PC-3 (cell line): ENCODE results near the gene SPR. TPM values are rescaled to one million over a fixed set of nuclear protein-coding genes. Genes with fewer than 3 reads are reported as not detected.

Experiments
- ATAC-seq: fragments of 200-7000 bp; cut with Tn5 transposase; 2 replicates; pipeline ENCODE4 v1.9.1; 2020; ENCODE audit warnings: mild to moderate bottlenecking, moderate library complexity
- BruUV-seq: library from RNA; stranded (reverse); fragments of 400-500 nt; replicated peaks from 2 replicates; lab custom pipeline; 2021; lab: Mats Ljungman, UMichigan
- CTCF ChIA-PET: fragments of 300-600 bp; sonication (Branson Sonifier 250); formaldehyde crosslinking; loops from one replicate; lab custom pipeline; 2022; ENCODE audit warnings: antibody characterized with exemption; lab: Charles Lee
- POLR2A ChIA-PET: fragments of 300-600 bp; sonication (Branson Sonifier 250); formaldehyde crosslinking; loops from one replicate; lab custom pipeline; 2022; ENCODE audit warnings: antibody characterized with exemption; ENCODE audit not compliant: unreplicated experiment; lab: Charles Lee
- DNase-seq: peaks from one replicate; pipeline ENCODE4 v3.0.0-alpha.2; 2015
- H2AFZ ChIP-seq: fragments of 300-600 bp; sonication (generic); 2 replicates; pipeline ENCODE4 v1.6.0; 2016; ENCODE audit warnings: antibody characterized with exemption, low read length
- H3F3A ChIP-seq: fragments of 300-600 bp; sonication (generic); one replicate; pipeline ENCODE4 v1.6.0; 2017; ENCODE audit warnings: antibody characterized with exemption, low read length, control low read depth, mild to moderate bottlenecking; ENCODE audit not compliant: unreplicated experiment
- H3K27ac ChIP-seq: fragments of 300-600 bp; sonication (generic); 2 replicates; pipeline ENCODE4 v1.5.1; 2016; ENCODE audit warnings: mild to moderate bottlenecking, low read length
- H3K27me3 ChIP-seq: fragments of 300-600 bp; sonication (generic); 2 replicates; pipeline ENCODE4 v1.6.1; 2016; ENCODE audit warnings: low read length, mixed read lengths
- H3K36me3 ChIP-seq: fragments of 300-600 bp; sonication (generic); 2 replicates; pipeline ENCODE4 v1.6.1; 2016; ENCODE audit warnings: low read depth, mixed run types, low read length, mixed read lengths
- H3K4me1 ChIP-seq: fragments of 300-600 bp; sonication (generic); 2 replicates; pipeline ENCODE4 v1.5.1; 2016; ENCODE audit warnings: low read length; ENCODE audit not compliant: insufficient read depth
- H3K4me2 ChIP-seq: fragments of 300-600 bp; sonication (generic); 2 replicates; pipeline ENCODE4 v1.6.0; 2016; ENCODE audit warnings: low read length
- H3K4me3 ChIP-seq: fragments of 300-600 bp; sonication (generic); 2 replicates; pipeline ENCODE4 v1.5.1; 2016; ENCODE audit warnings: mild to moderate bottlenecking, low read length, mixed read lengths
- H3K79me2 ChIP-seq: fragments of 300-600 bp; sonication (generic); 2 replicates; pipeline ENCODE4 v1.6.1; 2017; ENCODE audit warnings: low read length, mixed read lengths
- H3K9ac ChIP-seq: fragments of 300-600 bp; sonication (generic); 2 replicates; pipeline ENCODE4 v1.6.0; 2016; ENCODE audit warnings: mild to moderate bottlenecking, low read length
- H3K9me2 ChIP-seq: fragments of 300-600 bp; sonication (generic); replicated peaks from 2 replicates; pipeline ENCODE4 v1.6.1; 2016; ENCODE audit warnings: mixed run types, low read length, mixed read lengths
- H3K9me3 ChIP-seq: fragments of 300-600 bp; sonication (generic); 2 replicates; pipeline ENCODE4 v1.6.1; 2016; ENCODE audit warnings: low read length, mixed read lengths
- H4K20me1 ChIP-seq: fragments of 300-600 bp; sonication (generic); 2 replicates; pipeline ENCODE4 v1.6.1; 2016; ENCODE audit warnings: low read length, mixed read lengths
- CTCF ChIP-seq: fragments of 300-600 bp; sonication (generic); conservative IDR thresholded peaks from 2 replicates; pipeline ENCODE4 v1.5.1; 2017; ENCODE audit warnings: antibody characterized with exemption, low read depth, mild to moderate bottlenecking, low read length
- EZH2 ChIP-seq: fragments of 300-600 bp; sonication (generic); IDR thresholded peaks from one replicate; pipeline ENCODE4 v1.6.1; 2017; ENCODE audit warnings: antibody characterized with exemption, mild to moderate bottlenecking, low read length; ENCODE audit not compliant: unreplicated experiment
- EZH2phosphoT487 ChIP-seq: fragments of 300-600 bp; sonication (generic); IDR thresholded peaks from 2 replicates; pipeline ENCODE4 v1.6.1; 2018; ENCODE audit warnings: mild to moderate bottlenecking, antibody characterized with exemption, low read length, borderline replicate concordance
- intact Hi-C: fragments of 100-400 bp; cut with micrococcal nuclease; formaldehyde crosslinking; loops from 2 replicates; pipeline ENCODE4 v1.9.0; 2023
- total RNA-seq: library from RNA; depleted of rRNA; stranded (reverse); fragments of >200 nt; gene quantifications from 2 replicates; pipeline ENCODE4 v1.2.3, GENCODE V29; 2014

The SPR gene
- total RNA-seq, 1 experiment from 2014 or later = 69.4 TPM

GRCh38 chr2:72934683-72935610 is 47.7 kb downstream of the SPR start:
- H3K9me3 ChIP-seq = no peaks in the 10 kb centered on the region
- H3K27me3 ChIP-seq = no peaks in the 10 kb centered on the region
- no peak overlapping the region for H3K4me3 ChIP-seq
- H3K9me2 ChIP-seq = no peaks in the 10 kb centered on the region
- ATAC-seq (peak; percentile 31), DNase-seq (peak; percentile 51)
- ChIA-PET CTCF (interaction anchor here (0.6 kb wide), 1 partner anchor 42 kb away, joined by 3 read pairs; no protein-coding TSS in a partner anchor), POLR2A (no interaction called here)
- H3K4me1 ChIP-seq = peaks cover 9% of the 10 kb centered on the region
- BruUV-seq = no TSS peak
- no peaks in the 10 kb centered on the region for H3K36me3 ChIP-seq
- no peak overlapping the region for H2AFZ ChIP-seq
- intact Hi-C loops = loop anchor here (1.0 kb wide), 1 partner anchor 43 kb away; no protein-coding TSS in a partner anchor
- no peak overlapping the region for H3K4me2 ChIP-seq
- no peak overlapping the region for H3K27ac ChIP-seq
- H3K9ac ChIP-seq = no peak overlapping the region
- no peaks in the 10 kb centered on the region for H3F3A ChIP-seq
- H3K79me2 ChIP-seq = no peaks in the 10 kb centered on the region
- TF ChIP-seq CTCF (peak; percentile 61), EZH2 (no peak)
- no peaks in the 10 kb centered on the region for H4K20me1 ChIP-seq

DNA sequence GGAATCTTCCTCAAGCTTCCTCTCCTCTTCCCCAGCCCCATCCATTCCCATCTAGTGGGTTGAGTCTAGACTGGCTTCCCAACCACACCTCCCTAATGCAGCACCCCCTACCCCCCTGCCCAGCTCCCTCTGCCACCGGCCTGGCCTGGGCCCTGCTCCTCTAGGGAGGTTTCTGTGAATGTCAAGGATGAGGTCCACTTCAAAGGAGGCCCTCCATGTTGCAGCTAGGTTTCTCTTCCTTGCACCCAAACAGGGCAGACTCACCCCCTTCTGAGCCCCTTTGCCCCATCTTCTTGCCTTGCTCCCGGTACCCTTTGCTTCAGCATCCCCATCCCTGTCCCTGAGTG is 48.4 kb downstream of the SPR start:
- Histone ChIP-seq H3K9me3 (no peaks in the 10 kb centered on the region), H3K4me1 (peaks cover 9% of the 10 kb centered on the region), H2AFZ (no peak overlapping the region), H3K4me3 (no peak overlapping the region), H4K20me1 (no peaks in the 10 kb centered on the region), H3K9me2 (no peaks in the 10 kb centered on the region), H3K36me3 (no peaks in the 10 kb centered on the region), H3K4me2 (no peak overlapping the region), H3F3A (no peaks in the 10 kb centered on the region), H3K79me2 (no peaks in the 10 kb centered on the region), H3K27ac (no peak overlapping the region), H3K27me3 (no peaks in the 10 kb centered on the region), H3K9ac (no peak overlapping the region)
- BruUV-seq = no TSS peak
- TF ChIP-seq CTCF (no peak), EZH2phosphoT487 (no peak), EZH2 (no peak)
- DNase-seq = no peak
- no peak for ATAC-seq
- POLR2A ChIA-PET = no interaction called here
- intact Hi-C loops = loop anchor here (1.0 kb wide), 1 partner anchor 43 kb away; no protein-coding TSS in a partner anchor
- CTCF ChIA-PET = interaction anchor here (0.6 kb wide), 1 partner anchor 43 kb away, joined by 3 read pairs; no protein-coding TSS in a partner anchor
